HEK293 (cell line): ENCODE results near the gene FSCN2.

Experiments
- CTCF ChIA-PET: fragments of 350-600 bp; formaldehyde crosslinking; extraction: SDS; loops from one replicate; lab custom pipeline; 2021; ENCODE audit warnings: antibody characterized with exemption; lab: Yijun Ruan, JAX
- POLR2A ChIA-PET: fragments of 300-600 bp; formaldehyde crosslinking; extraction: SDS; loops from one replicate; lab custom pipeline; 2020; ENCODE audit warnings: antibody characterized with exemption, inconsistent platforms; lab: Yijun Ruan, JAX
- H3K27ac ChIP-seq: fragments of 200-500 bp; sonication (Bioruptor generic); 2 replicates; pipeline ENCODE4 v1.5.1; 2014; ENCODE audit warnings: low read depth, low read length, control low read depth, inconsistent platforms; ENCODE audit errors: extremely low read depth
- H3K36me3 ChIP-seq, 2 experiments: fragments of 200-500 bp in 1 of 2; sonication (Bioruptor generic) in 1 of 2; 1 replicate in 1 of 2; 2 replicates in 1 of 2; pipeline ENCODE4 v1.5.1; 2014 to 2017; ENCODE audit warnings: inconsistent platforms in 2 of 2, low read length in 2 of 2; ENCODE audit not compliant: control insufficient read depth in 2 of 2, insufficient read depth in 1 of 2
- H3K4me1 ChIP-seq: fragments of 200-500 bp; sonication (Bioruptor generic); 2 replicates; pipeline ENCODE4 v1.5.1; 2014; ENCODE audit warnings: mild to moderate bottlenecking, low read length, inconsistent platforms; ENCODE audit not compliant: control insufficient read depth, insufficient read depth
- H3K4me3 ChIP-seq: 2 replicates; pipeline ENCODE4 v1.5.1; 2011; ENCODE audit warnings: low read depth, mild to moderate bottlenecking, control low read depth, low read length, moderate library complexity
- H3K9me3 ChIP-seq: fragments of 200-500 bp; sonication (Bioruptor generic); 2 replicates; pipeline ENCODE4 v1.5.1; 2014; ENCODE audit warnings: low read depth, low read length, inconsistent platforms; ENCODE audit not compliant: control insufficient read depth, insufficient read depth
- EGR2 ChIP-seq: fragments of 450-650 bp; formaldehyde crosslinking; IDR thresholded peaks from 2 replicates; pipeline ENCODE4 v1.5.1; 2016; ENCODE audit warnings: low read depth, missing biosample characterization, missing genetic modification characterization
- PRDM2 ChIP-seq: fragments of 450-650 bp; formaldehyde crosslinking; IDR thresholded peaks from 2 replicates; pipeline ENCODE4 v1.5.1; 2016; ENCODE audit warnings: missing biosample characterization, missing genetic modification characterization, borderline replicate concordance
- ZBTB1 ChIP-seq: fragments of 450-650 bp; formaldehyde crosslinking; IDR thresholded peaks from 2 replicates; pipeline ENCODE4 v1.5.1; 2016; ENCODE audit warnings: missing biosample characterization, missing genetic modification characterization
- ZBTB20 ChIP-seq: fragments of 450-650 bp; formaldehyde crosslinking; IDR thresholded peaks from 2 replicates; pipeline ENCODE4 v1.5.1; 2016; ENCODE audit warnings: missing biosample characterization, missing genetic modification characterization
- ZBTB21 ChIP-seq: fragments of 450-650 bp; formaldehyde crosslinking; IDR thresholded peaks from 2 replicates; pipeline ENCODE4 v1.5.1; 2017; ENCODE audit warnings: missing biosample characterization, missing genetic modification characterization
- ZFHX2 ChIP-seq: fragments of 450-650 bp; formaldehyde crosslinking; conservative IDR thresholded peaks from 2 replicates; pipeline ENCODE4 v1.5.1; 2016; ENCODE audit warnings: missing biosample characterization, missing genetic modification characterization
- ZNF155 ChIP-seq: fragments of 450-650 bp; formaldehyde crosslinking; IDR thresholded peaks from 2 replicates; pipeline ENCODE4 v1.5.1; 2016; ENCODE audit warnings: missing biosample characterization, missing genetic modification characterization
- ZNF174 ChIP-seq: fragments of 450-650 bp; formaldehyde crosslinking; IDR thresholded peaks from 2 replicates; pipeline ENCODE4 v1.5.0; 2017; ENCODE audit warnings: missing biosample characterization, mild to moderate bottlenecking, missing genetic modification characterization
- ZNF19 ChIP-seq: fragments of 450-650 bp; formaldehyde crosslinking; IDR thresholded peaks from 2 replicates; pipeline ENCODE4; 2016; ENCODE audit warnings: missing biosample characterization, missing genetic modification characterization, low read depth
- ZNF202 ChIP-seq: fragments of 450-650 bp; formaldehyde crosslinking; IDR thresholded peaks from 2 replicates; pipeline ENCODE4 v1.5.1; 2016; ENCODE audit warnings: missing biosample characterization, missing genetic modification characterization, borderline replicate concordance
- ZNF292 ChIP-seq: fragments of 450-650 bp; formaldehyde crosslinking; IDR thresholded peaks from 2 replicates; pipeline ENCODE4 v1.5.1; 2016; ENCODE audit warnings: low read depth, missing biosample characterization, missing genetic modification characterization, borderline replicate concordance
- ZNF521 ChIP-seq: fragments of 450-650 bp; formaldehyde crosslinking; IDR thresholded peaks from 2 replicates; pipeline ENCODE4 v1.5.1; 2017; ENCODE audit warnings: missing biosample characterization, mild to moderate bottlenecking, missing genetic modification characterization
- ZNF610 ChIP-seq: fragments of 450-650 bp; formaldehyde crosslinking; IDR thresholded peaks from 2 replicates; pipeline ENCODE4 v1.5.1; 2016; ENCODE audit warnings: missing biosample characterization, missing genetic modification characterization, borderline replicate concordance
- ZNF623 ChIP-seq: fragments of 450-650 bp; formaldehyde crosslinking; IDR thresholded peaks from 2 replicates; pipeline ENCODE4 v1.5.1; 2016; ENCODE audit warnings: missing biosample characterization, missing genetic modification characterization
- ZNF629 ChIP-seq: fragments of 450-650 bp; formaldehyde crosslinking; IDR thresholded peaks from 2 replicates; pipeline ENCODE4 v1.5.1; 2017; ENCODE audit warnings: missing biosample characterization, missing genetic modification characterization
- ZNF654 ChIP-seq: fragments of 450-650 bp; formaldehyde crosslinking; IDR thresholded peaks from 2 replicates; pipeline ENCODE4 v1.5.1; 2016; ENCODE audit warnings: low read depth, missing biosample characterization, missing genetic modification characterization
- ZNF747 ChIP-seq: fragments of 450-650 bp; formaldehyde crosslinking; IDR thresholded peaks from 2 replicates; pipeline ENCODE4 v1.5.1; 2016; ENCODE audit warnings: missing biosample characterization, missing genetic modification characterization

The FSCN2 gene

GRCh38 chr17:81534157-81535006 is 6.2 kb downstream of the FSCN2 start:
- Histone ChIP-seq H3K36me3 (peaks cover 0 to 12% of the 10 kb centered on the region in 2 experiments; a peak in 1 of 3 replicates), H3K4me3 (no peak overlapping the region), H3K4me1 (no peaks in the 10 kb centered on the region), H3K27ac (no peak overlapping the region), H3K9me3 (no peaks in the 10 kb centered on the region)
- TF ChIP-seq ZBTB20 (tag by site-specific recombination) (0 out of 2 replicates have a peak, but pooled peaks have one; percentile 14), EGR2 (tag by site-specific recombination) (peak; percentile 33; the same call in 1 of the 2 replicates), ZNF747 (tag by site-specific recombination) (no peak), ZNF292 (tag by site-specific recombination) (no peak), ZNF202 (tag by site-specific recombination) (no peak), ZNF19 (tag by site-specific recombination) (no peak), ZNF155 (no peak), PRDM2 (tag by site-specific recombination) (no peak), ZNF521 (tag by site-specific recombination) (no peak), ZNF629 (tag by site-specific recombination) (no peak), ZNF174 (no peak), ZFHX2 (tag by site-specific recombination) (peak; percentile 31; the same call in 1 of the 2 replicates)
- CTCF ChIA-PET = no interaction called here
- POLR2A ChIA-PET = interaction anchor here (0.8 to 1.4 kb wide), 5 partner anchors 10 to 27 kb away, joined by 3 to 10 read pairs (median 6); partner anchors contain the start of gene ACTG1

- POLR2A ChIA-PET = interaction anchor here (1.3 to 1.4 kb wide), 2 partner anchors 9 to 22 kb away, joined by 5 to 6 read pairs; partner anchors contain the start of gene ACTG1
- Histone ChIP-seq H3K27ac (no peak overlapping the region), H3K36me3 (peaks cover 0 to 15% of the 10 kb centered on the region in 2 experiments; a peak in 1 of 3 replicates), H3K9me3 (no peaks in the 10 kb centered on the region), H3K4me3 (no peak overlapping the region), H3K4me1 (no peaks in the 10 kb centered on the region)
- CTCF ChIA-PET = no interaction called here
- TF ChIP-seq ZBTB1 (tag by site-specific recombination) (no peak), ZBTB21 (no peak), ZNF623 (tag by site-specific recombination) (no peak), ZNF654 (tag by site-specific recombination) (no peak), ZNF610 (tag by site-specific recombination) (no peak)
Observed at GRCh38 chr17:81535007-81535328, 6.8 kb downstream of the FSCN2 start.
